ENCODE measurements around the gene CADM1. TPM values are rescaled to one million over a fixed set of nuclear protein-coding genes. Genes with fewer than 3 reads are reported as not detected.
A peak's percentile ranks its signal among the peaks of the same experiment; 100 is the strongest.

CADM1 gene
- total RNA-seq, 4 donors from 2014 or later, result 1.2 to 2.5 (median 2.2) TPM

- H3K4me1 ChIP-seq, result peaks cover 25% of the 10 kb centered on the region in 2 donors
- H3K27ac ChIP-seq, result no peak overlapping the region
- intact Hi-C loops (cut with DNase I; ENCODE audit: low total_unique reads) (no loop called here), in situ Hi-C loops (cut with MboI; ENCODE audit: low sequenced_read_pairs in 4 of 4) (no loop called here)
- ATAC-seq (no peak), DNase-seq (no peak)
- no peaks in the 10 kb centered on the region for H3K36me3 ChIP-seq
- H3K4me3 ChIP-seq, result no peak overlapping the region
- H3K27me3 ChIP-seq, result no peaks in the 10 kb centered on the region
- no peak for TF ChIP-seq CTCF (IDR thresholded peaks at IDR 0.05 in 4 of 5, conservative IDR thresholded peaks at IDR 0.05 in 1 of 5)
- TF ChIP-seq POLR2A (IDR thresholded peaks at IDR 0.05), result no peak
- H3K9me3 ChIP-seq, result no peaks in the 10 kb centered on the region
These were observed 289.5 kb downstream of the CADM1 start for GRCh38 chr11:115214644-115215234.

- ATAC-seq, result no peak
- H3K4me3 ChIP-seq, result no peak overlapping the region
- intact Hi-C loops (cut with DNase I; ENCODE audit: low total_unique reads), result no loop called here
These were observed 291.2 kb downstream of the CADM1 start for GRCh38 chr11:115213007-115213406.

GRCh38 chr11:115208808-115209259 lies 295.4 kb downstream of the CADM1 start:
- ATAC-seq (peak in 1 of 2 donors; percentile 53), DNase-seq (no peak)
- H3K9me3 ChIP-seq, result no peaks in the 10 kb centered on the region
- H3K27me3 ChIP-seq, result no peaks in the 10 kb centered on the region
- in situ Hi-C loops (cut with MboI; ENCODE audit: low sequenced_read_pairs in 4 of 4), result no loop called here
- no peak overlapping the region for H3K4me3 ChIP-seq
- H3K27ac ChIP-seq, result peak overlapping the region in 1 of 4 donors; percentile 33
- H3K36me3 ChIP-seq, result no peaks in the 10 kb centered on the region
- H3K4me1 ChIP-seq, result peaks cover 26 to 28% of the 10 kb centered on the region in 2 donors
- intact Hi-C loops (cut with DNase I; ENCODE audit: low total_unique reads), result no loop called here
- no peak for TF ChIP-seq CTCF (IDR thresholded peaks at IDR 0.05 in 4 of 5, conservative IDR thresholded peaks at IDR 0.05 in 1 of 5)

More at GRCh38 chr11:115213007-115213406, 291.2 kb downstream of the CADM1 start:
- Histone ChIP-seq H3K4me1 (peaks cover 18 to 23% of the 10 kb centered on the region in 2 donors), H3K27me3 (no peaks in the 10 kb centered on the region), H3K9me3 (no peaks in the 10 kb centered on the region), H3K27ac (no peak overlapping the region), H3K36me3 (no peaks in the 10 kb centered on the region)
- in situ Hi-C loops (cut with MboI; ENCODE audit: low sequenced_read_pairs in 4 of 4), result no loop called here
- TF ChIP-seq CTCF (IDR thresholded peaks at IDR 0.05 in 4 of 5, conservative IDR thresholded peaks at IDR 0.05 in 1 of 5) (no peak), POLR2A (IDR thresholded peaks at IDR 0.05) (no peak)
- DNase-seq, result no peak

- intact Hi-C loops (cut with DNase I; ENCODE audit: low total_unique reads), result no loop called here
- ATAC-seq (no peak), DNase-seq (no peak)
- H3K4me1 ChIP-seq, result peaks cover 26 to 28% of the 10 kb centered on the region in 2 donors
- H3K36me3 ChIP-seq, result no peaks in the 10 kb centered on the region
- H3K9me3 ChIP-seq, result no peaks in the 10 kb centered on the region
- H3K4me3 ChIP-seq, result no peak overlapping the region
- in situ Hi-C loops (cut with MboI; ENCODE audit: low sequenced_read_pairs in 4 of 4), result no loop called here
- TF ChIP-seq CTCF (IDR thresholded peaks at IDR 0.05 in 4 of 5, conservative IDR thresholded peaks at IDR 0.05 in 1 of 5) (no peak), POLR2A (IDR thresholded peaks at IDR 0.05) (no peak)
- H3K27ac ChIP-seq, result peak overlapping the region in 1 of 4 donors; percentile 46
- H3K27me3 ChIP-seq, result no peaks in the 10 kb centered on the region
These were observed 296.3 kb downstream of the CADM1 start for GRCh38 chr11:115207916-115208315.

Data from gastrocnemius medialis (tissue), 4 donors.